A673 (cell line): ENCODE results near the gene CDT1.

Experiments
- EZH2 ChIP-seq: fragments of 200-600 bp; sonication (generic); IDR thresholded peaks from 2 replicates; pipeline ENCODE4 v1.6.1; 2017; ENCODE audit warnings: borderline replicate concordance, low read depth, mild to moderate bottlenecking, mixed read lengths, antibody characterized with exemption, low read length; ENCODE audit not compliant: poor library complexity, severe bottlenecking
- TF ChIP-seq, protein P1 (sequence below): fragments of 300-800, 200-600 bp; sonication (generic); conservative IDR thresholded peaks from 2 replicates; pipeline ENCODE4 v1.5.1; 2017; ENCODE audit warnings: low read depth, mild to moderate bottlenecking, antibody characterized with exemption, low read length, moderate library complexity, mixed read lengths

DNA sequence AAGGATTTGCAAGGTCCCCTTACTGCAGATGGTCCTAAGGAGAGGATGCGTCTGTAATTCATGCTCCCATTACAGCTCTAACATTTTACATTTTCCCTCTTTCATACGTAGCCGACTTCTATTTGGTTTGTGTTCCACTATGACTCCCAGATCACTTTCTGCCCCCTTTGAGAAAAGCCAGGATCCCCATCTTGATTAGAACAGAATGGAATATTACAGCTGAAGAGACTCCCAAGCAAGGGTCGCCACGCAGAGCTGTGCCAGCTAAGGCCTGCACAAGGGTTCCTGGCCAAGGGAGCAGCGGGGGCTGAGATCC is 3.4 kb upstream of the CDT1 start:
- TF ChIP-seq, protein P1, sequence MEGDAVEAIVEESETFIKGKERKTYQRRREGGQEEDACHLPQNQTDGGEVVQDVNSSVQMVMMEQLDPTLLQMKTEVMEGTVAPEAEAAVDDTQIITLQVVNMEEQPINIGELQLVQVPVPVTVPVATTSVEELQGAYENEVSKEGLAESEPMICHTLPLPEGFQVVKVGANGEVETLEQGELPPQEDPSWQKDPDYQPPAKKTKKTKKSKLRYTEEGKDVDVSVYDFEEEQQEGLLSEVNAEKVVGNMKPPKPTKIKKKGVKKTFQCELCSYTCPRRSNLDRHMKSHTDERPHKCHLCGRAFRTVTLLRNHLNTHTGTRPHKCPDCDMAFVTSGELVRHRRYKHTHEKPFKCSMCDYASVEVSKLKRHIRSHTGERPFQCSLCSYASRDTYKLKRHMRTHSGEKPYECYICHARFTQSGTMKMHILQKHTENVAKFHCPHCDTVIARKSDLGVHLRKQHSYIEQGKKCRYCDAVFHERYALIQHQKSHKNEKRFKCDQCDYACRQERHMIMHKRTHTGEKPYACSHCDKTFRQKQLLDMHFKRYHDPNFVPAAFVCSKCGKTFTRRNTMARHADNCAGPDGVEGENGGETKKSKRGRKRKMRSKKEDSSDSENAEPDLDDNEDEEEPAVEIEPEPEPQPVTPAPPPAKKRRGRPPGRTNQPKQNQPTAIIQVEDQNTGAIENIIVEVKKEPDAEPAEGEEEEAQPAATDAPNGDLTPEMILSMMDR, result no peak
- no peak for TF ChIP-seq EZH2
